GM18519 (cell line): ENCODE data around the gene CREB5.

Experiments used
- ATAC-seq: cut with Tn5 transposase; IDR thresholded peaks from one replicate; pipeline ENCODE4 v1.9.1; 2021; ENCODE audit warnings: mild to moderate bottlenecking, moderate library complexity; ENCODE audit not compliant: unreplicated experiment, low FRiP score

The CREB5 gene

DNA sequence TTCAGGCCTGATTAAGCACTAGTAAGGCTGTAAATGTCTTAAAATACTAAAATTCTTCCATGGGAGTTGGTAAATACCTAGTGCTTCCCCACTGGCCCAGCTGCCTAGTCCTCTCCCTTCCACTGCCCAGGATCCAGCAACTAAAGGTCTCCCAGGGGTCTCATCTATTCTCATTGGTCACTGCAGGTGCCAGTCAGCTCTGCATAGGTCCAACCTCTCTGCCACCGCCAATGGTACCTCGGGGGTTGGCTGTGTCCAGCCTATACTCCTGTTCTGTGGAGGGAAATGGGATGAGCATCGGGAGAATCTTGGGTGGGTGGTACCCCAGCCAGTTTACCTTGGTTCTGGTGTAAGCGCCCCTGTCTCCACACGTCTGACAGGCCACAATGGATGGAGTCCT lies 6.1 kb upstream of the CREB5 start:
- ATAC-seq, result no peak

DNA sequence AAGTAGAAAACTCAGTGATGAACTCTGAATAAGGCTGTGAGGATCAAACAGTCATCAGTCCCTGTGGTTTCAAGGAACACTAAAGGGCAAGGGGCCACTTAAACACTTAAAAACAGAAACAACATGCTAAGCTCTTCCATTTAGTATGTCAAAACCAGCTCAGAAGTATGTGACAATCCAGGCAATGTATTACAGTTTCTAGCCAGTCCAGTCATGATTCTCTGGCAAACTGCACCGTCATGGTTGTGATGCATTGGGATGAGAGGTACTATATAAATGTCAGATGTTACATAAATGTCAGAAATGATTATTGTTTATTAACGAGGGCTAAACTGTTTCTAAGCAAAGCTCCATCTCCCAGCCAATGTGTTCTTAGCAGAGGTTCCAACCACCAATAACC lies 4.7 kb upstream of the CREB5 start:
- no peak for ATAC-seq

DNA sequence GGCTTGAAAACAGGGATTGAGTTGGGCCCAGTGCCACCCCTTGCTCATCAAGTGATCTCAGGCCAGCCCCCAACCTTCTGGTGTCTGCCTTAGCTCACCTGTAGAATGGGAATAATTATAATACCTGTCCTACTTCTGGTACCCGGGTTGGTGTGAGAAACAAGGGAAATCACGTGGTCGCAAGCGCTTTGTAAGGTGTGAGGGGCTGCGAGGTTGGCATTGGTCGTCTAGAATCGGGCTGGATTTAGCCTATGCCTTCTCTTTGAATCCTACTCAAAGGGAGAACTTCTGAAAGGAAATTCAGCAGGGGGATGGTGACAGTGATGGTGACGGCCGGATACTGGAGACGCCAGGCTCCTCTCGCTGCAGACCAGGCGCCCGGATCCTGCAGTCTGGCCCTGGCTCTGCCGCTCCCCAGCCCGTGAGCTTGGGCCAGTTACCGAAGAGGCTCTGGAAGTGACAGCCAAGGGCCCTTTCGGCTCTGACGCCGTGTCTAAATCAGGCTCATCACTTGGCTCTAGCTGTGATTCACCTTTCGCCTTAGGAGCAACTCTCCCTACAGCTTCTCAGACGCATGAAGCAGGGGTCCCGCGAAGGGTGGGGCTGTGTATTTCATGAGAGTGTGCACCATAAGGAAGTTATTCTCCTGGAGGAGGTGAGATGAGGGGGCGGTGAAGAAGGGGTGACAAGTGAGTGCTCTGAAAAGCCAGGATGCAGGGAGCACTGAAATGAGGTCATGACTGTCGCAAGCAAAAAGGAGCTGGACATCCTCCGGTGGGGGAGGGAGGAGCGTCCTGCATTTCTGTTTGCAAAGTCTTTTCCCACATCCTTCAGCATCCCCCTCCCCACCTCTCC lies 4.0 kb upstream of the CREB5 start:
- ATAC-seq, result no peak

DNA sequence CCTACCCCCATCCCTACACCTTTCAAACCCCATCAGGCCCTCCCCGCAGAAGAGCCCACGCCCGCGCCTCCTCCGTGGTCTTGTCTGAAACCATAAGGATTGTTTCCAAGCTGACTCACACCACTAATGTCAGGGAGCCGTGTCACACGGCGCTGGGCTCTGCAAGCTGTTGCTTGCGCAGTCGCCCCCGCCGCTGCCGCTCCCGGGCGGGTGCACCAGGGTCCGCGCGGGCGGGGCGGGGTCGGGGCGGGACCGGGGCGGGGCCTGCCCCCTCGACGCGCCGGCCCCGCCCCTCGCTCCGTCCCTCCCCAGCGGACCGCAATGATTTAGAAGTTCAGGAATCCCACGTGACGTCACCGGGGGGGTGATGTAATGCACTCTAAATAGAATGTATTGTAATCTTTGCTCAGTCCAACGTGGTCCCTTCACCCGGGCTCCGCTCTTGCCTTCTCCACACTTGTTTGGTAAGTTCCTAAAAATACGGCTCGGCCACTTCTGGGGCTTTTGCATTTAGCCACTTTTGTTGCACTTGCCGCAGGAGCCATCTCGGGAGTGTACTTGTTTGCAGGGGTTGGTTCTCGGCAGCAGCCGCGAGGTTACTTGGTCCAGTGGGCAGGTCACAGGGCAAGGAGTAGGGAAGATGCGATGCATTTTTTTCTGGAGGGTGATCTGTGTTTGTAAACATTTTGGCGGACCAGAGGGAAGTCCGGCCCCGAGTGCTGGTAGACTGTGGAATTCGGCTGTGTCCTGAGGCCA lies 3.2 kb upstream of the CREB5 start:
- ATAC-seq, result no peak

DNA sequence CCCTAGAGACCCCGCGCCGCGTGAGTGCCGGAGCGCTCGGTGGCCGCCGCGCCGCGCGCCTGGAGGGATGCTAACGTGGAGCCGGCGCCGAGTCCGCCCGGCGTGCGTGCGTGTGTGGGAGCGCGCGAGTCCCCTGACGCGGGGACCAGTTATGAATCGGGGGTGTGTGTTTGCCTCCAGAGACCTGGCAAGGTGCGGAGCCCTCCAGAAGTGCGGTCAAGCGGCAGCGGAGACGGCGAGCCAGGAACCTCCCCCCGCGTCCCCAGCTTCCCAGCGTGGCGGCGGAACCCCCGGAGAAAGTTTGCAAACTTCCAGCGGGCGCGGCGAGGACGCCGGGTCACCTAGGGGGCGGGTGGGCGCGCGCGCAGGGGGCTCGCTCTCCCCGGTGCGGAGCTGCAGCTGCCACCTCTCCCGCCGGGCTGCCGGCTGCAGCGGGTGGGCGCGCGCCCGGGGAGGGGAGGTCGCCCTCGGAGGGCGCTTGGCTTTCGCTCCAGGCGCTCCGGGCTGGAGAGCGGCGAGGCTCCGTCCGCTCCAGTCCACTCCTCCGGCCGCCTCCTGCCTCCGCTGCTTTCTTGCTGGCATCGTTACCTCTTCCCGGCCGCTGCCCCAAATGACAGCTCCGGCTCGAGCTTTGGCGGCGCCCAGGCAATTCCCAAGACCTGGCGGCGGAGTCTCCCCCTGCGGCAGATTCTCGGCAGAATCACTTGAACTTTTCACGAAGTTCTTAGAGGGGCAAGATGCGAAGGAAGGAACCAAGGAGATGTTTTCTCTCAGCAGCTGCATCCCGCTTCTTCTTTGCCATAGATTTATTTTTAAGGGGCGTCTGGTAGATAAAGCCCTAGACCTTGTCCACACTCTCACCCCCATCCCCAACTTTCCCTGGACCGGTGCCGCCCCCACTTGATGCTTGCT lies 2.3 kb upstream of the CREB5 start:
- ATAC-seq, result no peak

DNA sequence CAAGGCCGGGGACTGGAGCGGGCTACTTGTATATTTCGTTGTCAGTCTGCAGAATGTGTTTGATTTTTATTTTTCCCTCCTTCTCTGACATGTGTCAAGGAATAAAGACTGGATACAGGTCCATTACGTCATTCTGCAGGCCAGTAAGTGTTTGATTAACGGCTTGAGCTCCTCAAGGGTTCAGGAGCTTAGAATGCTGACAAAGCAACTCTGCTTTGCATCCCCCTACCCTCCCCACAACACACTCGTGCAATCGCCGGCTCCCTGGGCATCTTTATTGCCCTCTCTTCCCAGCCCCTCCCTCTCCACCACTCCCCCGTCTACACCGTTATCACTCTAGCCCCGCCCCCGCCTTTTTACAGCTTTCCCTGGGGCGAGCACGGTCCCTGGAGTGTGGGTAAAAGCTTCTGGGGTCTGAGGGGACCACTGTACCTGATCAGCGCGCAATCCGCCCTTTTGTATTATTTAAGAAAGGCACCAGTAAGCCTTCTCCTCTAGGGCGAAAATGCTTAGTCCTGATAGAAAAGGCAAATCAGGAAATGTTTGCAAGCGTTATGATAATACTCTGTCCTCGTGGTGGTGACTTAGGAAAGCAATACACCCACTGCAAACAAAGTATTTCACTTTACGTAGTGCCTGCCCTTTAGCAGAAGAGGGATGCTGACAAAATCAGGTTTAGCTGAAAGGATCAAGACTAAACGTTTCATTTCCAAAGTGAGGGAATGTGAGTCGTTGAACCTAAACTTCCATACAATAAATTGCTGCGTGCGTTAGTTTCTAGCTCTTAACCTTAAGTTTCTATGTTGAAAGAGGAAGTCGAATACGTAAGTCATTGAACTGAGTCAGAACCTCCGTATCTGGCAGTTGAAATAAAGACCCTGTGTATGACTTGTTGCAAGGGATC lies 1.4 kb upstream of the CREB5 start:
- no peak for ATAC-seq

DNA sequence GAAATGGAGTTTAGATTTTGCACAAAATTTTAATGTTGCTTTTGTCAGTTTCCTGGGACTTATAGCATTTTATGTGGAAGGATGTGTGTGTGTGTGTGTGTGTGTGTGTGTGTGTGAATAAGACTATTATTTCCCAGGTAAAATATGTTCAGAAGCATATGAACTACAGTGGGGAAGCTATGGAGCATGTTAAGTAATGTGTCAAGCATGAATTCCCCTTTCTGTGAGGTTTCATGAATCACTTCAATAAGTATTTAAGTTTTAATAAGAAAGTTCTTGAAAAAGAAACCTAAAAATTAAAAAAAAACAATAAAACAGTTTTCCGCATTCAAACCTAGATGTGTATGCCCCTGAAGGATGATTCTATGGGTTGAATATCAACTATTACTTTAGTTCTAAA lies 693 bp downstream of the CREB5 start:
- no peak for ATAC-seq

DNA sequence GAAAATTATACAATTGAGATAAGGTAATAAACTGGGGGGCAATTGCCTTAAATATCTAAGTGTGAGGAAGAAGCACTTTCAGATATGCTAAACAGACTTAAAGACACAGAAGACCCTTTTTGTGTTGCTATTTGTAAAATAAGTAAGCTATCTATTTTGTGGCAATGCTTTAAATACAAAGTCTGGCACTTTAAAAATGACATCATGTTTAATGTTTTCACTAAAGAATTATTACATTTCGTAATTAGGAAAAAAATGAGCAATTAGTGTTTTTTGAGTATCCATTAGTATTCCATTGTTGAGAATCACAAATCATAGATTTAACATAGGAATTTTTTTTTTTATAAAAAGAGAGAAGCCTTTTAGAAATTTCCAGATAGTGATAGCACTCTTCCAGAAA lies 2.1 kb downstream of the CREB5 start:
- ATAC-seq, result no peak

DNA sequence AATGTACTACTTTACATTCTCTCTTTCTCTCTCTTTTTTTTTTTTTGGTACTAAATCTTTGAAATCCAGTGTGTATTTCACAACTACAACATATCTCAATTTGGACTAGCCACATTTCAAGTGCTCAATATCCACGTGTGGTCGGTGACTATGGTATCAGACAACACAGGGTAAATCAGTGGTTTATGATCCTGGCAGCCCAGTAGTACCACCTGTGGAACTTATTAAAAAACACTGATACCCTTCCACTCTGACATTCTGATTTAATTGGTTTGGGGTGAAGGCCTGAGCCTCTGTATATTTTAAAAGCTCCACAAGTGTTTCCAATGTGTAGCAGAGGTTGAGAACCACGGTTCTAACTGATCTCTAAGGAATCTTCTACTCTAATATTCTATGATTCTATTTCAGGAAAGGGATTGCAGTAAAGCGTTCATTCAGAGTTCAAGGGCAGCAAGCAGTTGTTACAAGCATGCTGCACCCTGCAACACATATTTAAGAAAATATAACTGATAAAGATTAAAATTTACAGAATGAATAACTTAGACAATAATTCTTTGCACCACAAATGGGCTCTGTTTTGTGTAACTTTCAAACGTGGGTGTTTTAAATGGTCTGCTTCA lies 5.1 kb downstream of the CREB5 start:
- no peak for ATAC-seq

DNA sequence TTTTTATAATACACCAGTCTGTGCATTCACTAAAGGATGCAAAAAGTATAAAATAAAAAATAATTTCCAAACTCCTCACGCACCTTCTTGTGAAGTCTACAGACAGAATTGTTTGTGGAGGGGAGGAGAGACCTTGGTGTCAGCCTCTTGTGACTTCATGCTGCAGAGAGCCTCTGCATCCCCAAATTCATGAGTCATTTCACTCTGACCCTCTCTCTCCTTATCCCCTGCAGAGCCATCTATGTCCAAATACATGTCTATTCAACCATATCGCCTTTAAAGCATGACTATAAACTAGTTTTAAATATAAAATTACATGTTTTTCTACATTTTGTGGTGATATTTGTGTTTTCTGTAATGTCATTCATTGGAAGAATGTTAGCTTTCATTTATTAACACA lies 6.0 kb downstream of the CREB5 start:
- ATAC-seq, result no peak

DNA sequence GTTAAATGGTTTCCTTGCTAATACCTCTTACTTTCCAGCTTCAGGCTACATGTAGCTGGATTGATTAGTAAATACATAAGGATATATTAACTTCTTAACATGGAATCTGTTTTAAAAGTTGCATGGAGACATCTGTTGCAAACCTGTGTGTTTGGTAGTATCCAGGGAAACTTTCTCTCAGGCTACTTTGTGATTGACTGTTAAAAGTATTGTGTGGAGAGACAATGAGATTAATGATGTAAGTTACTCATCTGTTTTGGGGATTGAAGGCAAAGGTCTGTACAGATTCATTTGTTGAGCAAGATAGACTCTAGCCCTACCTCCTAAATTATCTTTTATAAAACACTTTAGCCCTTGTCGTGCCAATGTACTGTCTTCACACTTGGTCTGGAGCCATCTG lies 6.6 kb downstream of the CREB5 start:
- no peak for ATAC-seq

DNA sequence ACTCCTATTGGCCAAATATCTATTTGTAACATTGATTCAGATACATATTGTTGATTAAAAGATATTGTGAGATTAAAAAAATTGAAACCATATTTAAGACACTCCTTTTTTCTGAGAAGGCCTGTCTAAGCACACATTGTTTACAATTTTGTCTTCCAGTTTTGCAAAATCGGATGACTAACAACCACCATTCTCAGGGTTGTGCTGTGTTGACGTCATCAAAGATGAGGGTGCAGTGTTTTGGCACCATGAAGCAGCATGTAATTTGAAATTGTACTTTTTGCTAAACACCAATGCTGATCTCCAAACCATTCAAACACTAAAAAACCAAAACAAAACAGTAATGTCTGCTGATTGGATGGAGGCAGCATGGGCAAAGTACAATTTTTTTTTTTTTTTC lies 7.4 kb downstream of the CREB5 start:
- ATAC-seq, result no peak

DNA sequence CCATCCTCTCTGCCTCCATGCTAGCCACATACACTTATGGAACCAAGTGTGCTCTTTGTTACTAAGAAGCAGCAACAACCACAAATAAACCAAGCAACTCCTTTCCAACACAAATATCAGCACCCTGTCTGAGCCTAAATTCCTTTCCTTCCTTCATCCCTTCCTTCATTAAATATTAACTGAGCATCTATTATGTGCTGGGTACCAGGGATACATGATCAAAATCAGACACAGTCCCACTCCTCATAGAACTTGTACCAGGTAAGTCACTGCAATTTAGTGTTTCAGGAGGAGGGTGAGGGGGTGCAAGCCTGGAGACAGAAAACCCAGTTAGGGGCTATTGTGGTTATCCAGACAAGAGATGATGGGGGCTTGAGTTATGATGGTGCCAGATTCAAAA lies 10.8 kb downstream of the CREB5 start:
- no peak for ATAC-seq

DNA sequence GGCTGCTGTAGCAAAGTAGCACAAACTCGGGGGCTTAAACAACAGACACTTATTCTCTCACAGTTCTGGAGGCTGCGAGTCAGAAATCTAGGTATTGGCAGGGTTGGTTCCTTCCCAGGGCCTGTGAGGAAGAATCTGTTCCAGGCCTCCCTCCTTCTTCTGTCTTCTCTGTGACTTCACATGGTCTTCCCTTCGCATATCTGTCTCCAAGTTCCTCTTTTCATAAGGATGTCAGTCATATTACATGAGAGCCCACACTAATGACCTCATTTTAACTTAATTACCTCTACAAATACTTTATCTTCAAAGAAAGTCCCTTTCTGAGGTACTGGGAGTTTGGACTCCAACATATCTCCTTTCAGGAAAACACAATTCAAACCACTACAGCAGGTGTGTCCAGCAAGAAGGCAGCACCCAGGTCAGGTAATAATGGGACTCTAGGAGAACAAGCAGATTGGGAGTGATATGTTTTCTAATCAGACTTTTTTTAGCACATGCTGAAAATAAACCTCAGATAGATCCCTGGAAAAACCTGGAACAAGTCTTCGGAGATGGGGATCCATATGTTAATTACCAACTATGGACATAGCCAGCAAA lies 11.7 kb downstream of the CREB5 start:
- no peak for ATAC-seq

DNA sequence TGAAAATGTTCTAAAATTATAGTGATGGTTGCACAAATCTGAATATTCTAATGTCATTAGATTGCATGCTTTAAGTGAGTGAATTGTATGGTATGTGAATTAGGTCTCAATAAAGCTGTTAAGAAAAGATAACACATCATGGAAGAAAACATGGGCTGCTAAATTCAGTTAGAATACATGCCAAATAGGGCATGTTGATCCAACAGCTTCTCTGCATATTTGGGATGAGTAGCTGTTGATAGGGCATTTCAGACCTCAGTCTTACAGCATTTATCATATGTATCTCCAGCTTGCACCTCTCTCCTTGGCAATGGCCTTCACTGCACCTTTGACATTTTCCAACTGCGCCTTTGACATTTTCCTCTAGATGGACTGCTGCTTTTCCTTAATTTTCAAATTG lies 13.2 kb downstream of the CREB5 start:
- no peak for ATAC-seq

DNA sequence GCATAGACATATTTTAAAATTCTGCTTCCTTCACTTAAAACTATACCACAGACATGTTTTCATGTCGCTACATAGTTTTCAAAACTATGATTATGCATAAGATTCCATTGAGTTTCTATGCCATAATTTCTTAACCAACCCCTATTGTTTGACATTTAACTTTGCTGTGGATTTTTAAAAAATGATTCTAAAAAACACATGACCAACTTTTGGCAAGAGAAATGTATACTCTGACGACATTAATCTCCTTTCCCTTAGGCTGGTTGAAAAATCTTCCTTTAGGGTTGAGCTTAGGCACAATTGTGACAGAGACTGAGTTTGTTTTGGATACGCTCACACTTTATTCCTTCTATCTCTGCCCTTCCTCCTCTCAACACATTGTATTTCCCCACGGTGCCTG lies 14.9 kb downstream of the CREB5 start:
- ATAC-seq, result no peak

DNA sequence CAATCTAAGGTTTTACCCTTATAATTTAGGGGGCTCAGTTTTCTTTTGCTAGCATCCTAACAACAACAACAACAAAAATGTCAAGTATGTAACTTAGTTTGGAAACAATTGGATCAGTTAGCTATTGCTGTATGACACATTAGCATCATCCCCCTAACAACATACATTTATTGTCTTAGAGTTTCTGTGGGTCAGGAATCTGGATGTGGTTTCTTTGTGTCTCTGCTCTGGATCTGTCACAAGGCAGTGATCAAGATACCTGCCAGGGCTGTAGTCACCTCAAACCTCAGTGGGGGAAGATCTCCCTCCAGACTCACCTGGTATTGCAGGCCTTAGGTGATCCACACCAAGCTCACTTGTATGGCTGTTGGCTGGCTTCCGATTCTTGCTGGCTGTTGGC lies 18.3 kb downstream of the CREB5 start:
- no peak for ATAC-seq

DNA sequence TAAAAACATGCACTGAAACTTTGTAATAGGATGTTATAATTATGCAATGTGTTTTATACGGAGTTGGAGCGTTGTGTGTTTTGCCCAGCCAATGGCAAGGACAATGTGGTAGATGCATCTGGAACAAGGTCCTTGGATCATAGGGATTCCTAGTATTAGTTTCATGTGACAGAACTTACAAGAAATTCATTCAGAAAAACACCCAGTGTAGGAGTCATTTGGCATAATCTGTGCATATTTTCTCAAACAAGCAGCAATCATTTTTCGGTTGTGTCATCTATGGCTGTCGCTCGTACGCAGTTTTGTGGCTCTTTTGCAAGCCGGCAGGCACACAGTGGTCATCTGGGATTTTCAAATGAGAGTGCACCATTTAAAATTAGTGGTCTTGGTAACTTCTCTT lies 19.8 kb downstream of the CREB5 start:
- no peak for ATAC-seq

DNA sequence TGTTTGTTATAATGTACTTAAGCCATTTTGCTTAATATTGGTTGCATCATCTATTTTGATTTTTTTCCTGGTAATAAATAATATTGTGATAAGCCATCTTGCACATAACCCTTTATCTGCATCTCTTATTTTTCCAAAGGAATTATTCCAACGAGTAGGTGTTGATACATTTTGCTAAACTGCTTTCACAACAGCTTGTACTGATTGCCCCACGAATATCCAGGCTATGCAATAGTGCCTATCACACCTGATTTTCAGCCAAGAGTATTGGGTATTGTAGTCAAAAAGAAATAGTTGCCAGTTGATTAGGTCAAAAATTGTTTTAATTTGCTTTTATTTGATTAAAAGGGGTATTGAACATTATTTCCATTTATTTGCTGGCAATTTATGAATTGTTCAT lies 20.7 kb downstream of the CREB5 start:
- ATAC-seq, result no peak
